HepG2 (cell line): ENCODE results near the gene MAT2A. TPM values are rescaled to one million over a fixed set of nuclear protein-coding genes. Genes with fewer than 3 reads are reported as not detected.

Source experiments
- ATAC-seq: fragments of 200-7000 bp; cut with Tn5 transposase; 3 replicates; pipeline ENCODE4 v1.9.1; 2020; ENCODE audit warnings: mild to moderate bottlenecking, moderate library complexity
- BruUV-seq: library from RNA; stranded (reverse); fragments of 400-500 nt; replicated peaks from 2 replicates; lab custom pipeline; 2021; lab: Mats Ljungman, UMichigan
- CTCF ChIA-PET: fragments of 300-600 bp; formaldehyde crosslinking; extraction: SDS; loops from one replicate; lab custom pipeline; 2021; ENCODE audit warnings: low total read pairs, inconsistent platforms, low intra/inter-chr PET ratio; lab: Yijun Ruan, JAX
- POLR2A ChIA-PET: fragments of 350-600 bp; sonication (Branson Sonifier 250); formaldehyde crosslinking; loops from one replicate; lab custom pipeline; 2020; ENCODE audit warnings: antibody characterized with exemption, inconsistent platforms; lab: Yijun Ruan, JAX
- DNase-seq: peaks from one replicate; pipeline ENCODE4 v3.0.0-alpha.2; 2015; ENCODE audit warnings: low spot score
- FAIRE-seq: peaks from 3 replicates; lab custom pipeline; 2011; peaks lifted over from hg19 to GRCh38; lab: Jason Lieb, UNC
- H2AFZ ChIP-seq: one replicate; pipeline ENCODE4 v1.6.1; 2011; ENCODE audit warnings: low read length, inconsistent platforms
- H3K27ac ChIP-seq: fragments of 300-600 bp; 3 replicates; pipeline ENCODE4 v1.8.0; 2011; ENCODE audit warnings: mixed run types, mild to moderate bottlenecking, mixed read lengths, low read length, inconsistent platforms; ENCODE audit not compliant: insufficient read depth; ENCODE audit errors: extremely low read length
- H3K27me3 ChIP-seq, 2 experiments: fragments of 200-600 bp in 1 of 2; 2 replicates in 1 of 2; 3 replicates in 1 of 2; pipeline versions ENCODE4 v1.6.0 to v1.8.0; 2011; ENCODE audit warnings: low read length in 2 of 2, mild to moderate bottlenecking in 2 of 2, moderate library complexity in 2 of 2, inconsistent platforms in 1 of 2; ENCODE audit not compliant: insufficient read depth in 2 of 2, control insufficient read depth in 1 of 2
- H3K36me3 ChIP-seq, 2 experiments: fragments of 200-600 bp in 1 of 2; replicated peaks in 1 of 2; 2 replicates in 1 of 2; 3 replicates in 1 of 2; pipeline versions ENCODE4 v1.5.1 to v1.8.0; 2011; ENCODE audit warnings: low read length in 2 of 2, inconsistent platforms in 1 of 2; ENCODE audit not compliant: insufficient read depth in 2 of 2, control insufficient read depth in 1 of 2
- H3K4me1 ChIP-seq: 2 replicates; pipeline ENCODE4 v1.5.1; 2012; ENCODE audit warnings: low read length, inconsistent platforms; ENCODE audit not compliant: insufficient read depth
- H3K4me2 ChIP-seq: 2 replicates; pipeline ENCODE4 v1.6.0; 2011; ENCODE audit warnings: low read depth, low read length, inconsistent platforms
- H3K4me3 ChIP-seq, 3 experiments: fragments of 200-600 bp in 1 of 3; sonication (generic), shearing (Covaris generic) in 1 of 3; replicated peaks in 1 of 3; 2 replicates each; pipeline ENCODE4 v1.5.1; 2011 to 2016; ENCODE audit warnings: low read length in 3 of 3, inconsistent platforms in 2 of 3, low read depth in 2 of 3, mild to moderate bottlenecking in 2 of 3, control low read depth in 1 of 3, mixed read lengths in 1 of 3; ENCODE audit not compliant: insufficient read depth in 1 of 3
- H3K79me2 ChIP-seq: one replicate; pipeline ENCODE4 v1.6.1; 2011; ENCODE audit warnings: low read length, inconsistent platforms; ENCODE audit not compliant: insufficient read depth
- H3K9ac ChIP-seq: 2 replicates; pipeline ENCODE4 v1.6.0; 2011; ENCODE audit warnings: mild to moderate bottlenecking, low read depth, low read length, inconsistent platforms; ENCODE audit not compliant: insufficient read depth
- H3K9me3 ChIP-seq: 2 replicates; pipeline ENCODE4 v1.5.1; 2012; ENCODE audit warnings: mild to moderate bottlenecking, low read length
- H4K20me1 ChIP-seq: 2 replicates; pipeline ENCODE4 v1.6.0; 2011; ENCODE audit warnings: inconsistent platforms, mild to moderate bottlenecking, low read length, moderate library complexity; ENCODE audit not compliant: insufficient read depth
- CREBL2 ChIP-seq: sonication (generic); formaldehyde crosslinking; IDR thresholded peaks from 2 replicates; pipeline ENCODE4 v1.8.1; 2023; ENCODE audit warnings: missing genetic modification reagents, mild to moderate bottlenecking, borderline replicate concordance
- GATAD2A ChIP-seq: IDR thresholded peaks from 2 replicates; pipeline ENCODE4 v1.6.1; 2016
- ISL2 ChIP-seq: sonication (generic); formaldehyde crosslinking; IDR thresholded peaks from 2 replicates; pipeline ENCODE4 v1.5.0; 2020; ENCODE audit warnings: missing genetic modification reagents
- JUND ChIP-seq: sonication (generic); formaldehyde crosslinking; IDR thresholded peaks from 2 replicates; pipeline ENCODE4 v1.8.0; 2022; ENCODE audit warnings: mild to moderate bottlenecking, missing genetic modification reagents
- KDM6A ChIP-seq: IDR thresholded peaks from 2 replicates; pipeline ENCODE4 v1.6.1; 2016; ENCODE audit warnings: low read depth
- MZF1 ChIP-seq: sonication (generic); formaldehyde crosslinking; IDR thresholded peaks from 2 replicates; pipeline ENCODE4 v1.8.1; 2023; ENCODE audit warnings: mild to moderate bottlenecking, missing genetic modification reagents, borderline replicate concordance
- NRL ChIP-seq: sonication (generic); formaldehyde crosslinking; IDR thresholded peaks from 2 replicates; pipeline ENCODE4 v1.5.0; 2020; ENCODE audit warnings: missing genetic modification reagents, mild to moderate bottlenecking, moderate library complexity, borderline replicate concordance
- PAXIP1 ChIP-seq: sonication (generic); formaldehyde crosslinking; conservative IDR thresholded peaks from 2 replicates; pipeline ENCODE4 v1.4.0; 2020; ENCODE audit warnings: mild to moderate bottlenecking, missing genetic modification reagents, moderate library complexity
- PHF21A ChIP-seq: sonication (generic); formaldehyde crosslinking; IDR thresholded peaks from 2 replicates; pipeline ENCODE4 v1.5.0; 2020; ENCODE audit warnings: mild to moderate bottlenecking, missing genetic modification reagents
- RARA ChIP-seq: IDR thresholded peaks from 2 replicates; pipeline ENCODE4 v1.6.1; 2016; ENCODE audit warnings: missing genetic modification reagents, missing compliant biosample characterization
- SALL1 ChIP-seq: sonication (generic); formaldehyde crosslinking; IDR thresholded peaks from 2 replicates; pipeline ENCODE4 v1.8.0; 2022; ENCODE audit warnings: mild to moderate bottlenecking, missing genetic modification reagents
- SP4 ChIP-seq: sonication (generic); formaldehyde crosslinking; IDR thresholded peaks from 2 replicates; pipeline ENCODE4 v1.8.1; 2023; ENCODE audit warnings: mild to moderate bottlenecking, missing genetic modification reagents
- SP5 ChIP-seq: IDR thresholded peaks from 2 replicates; pipeline ENCODE4 v1.6.1; 2016; ENCODE audit warnings: low read depth, borderline replicate concordance
- SSRP1 ChIP-seq: IDR thresholded peaks from 2 replicates; pipeline ENCODE4 v1.6.1; 2016; ENCODE audit warnings: control low read depth
- USF2 ChIP-seq, 2 experiments: sonication (generic) in 1 of 2; formaldehyde crosslinking in 1 of 2; IDR thresholded peaks; 2 replicates each; pipeline versions ENCODE4 v1.5.1 to v1.6.1; 2011 to 2020; ENCODE audit warnings: borderline replicate concordance in 1 of 2, low read depth in 1 of 2, low read length in 1 of 2, mild to moderate bottlenecking in 1 of 2, missing genetic modification reagents in 1 of 2, moderate library complexity in 1 of 2
- ZBTB7A ChIP-seq: sonication (generic); formaldehyde crosslinking; IDR thresholded peaks from 2 replicates; pipeline ENCODE4 v1.8.0; 2022; ENCODE audit warnings: mild to moderate bottlenecking, missing genetic modification reagents
- ZFX ChIP-seq: sonication (generic); formaldehyde crosslinking; IDR thresholded peaks from 2 replicates; pipeline ENCODE4 v1.4.0; 2020; ENCODE audit warnings: mild to moderate bottlenecking, low read depth, missing genetic modification reagents, moderate library complexity
- ZMYM2 ChIP-seq: sonication (generic); formaldehyde crosslinking; IDR thresholded peaks from 2 replicates; pipeline ENCODE4 v1.8.0; 2022; ENCODE audit warnings: mild to moderate bottlenecking, missing genetic modification reagents
- ZNF329 ChIP-seq: sonication (generic); formaldehyde crosslinking; IDR thresholded peaks from 2 replicates; pipeline ENCODE4 v1.9.0; 2021; ENCODE audit warnings: low read depth, mild to moderate bottlenecking, missing genetic modification reagents
- ZNF563 ChIP-seq: sonication (generic); formaldehyde crosslinking; IDR thresholded peaks from 2 replicates; pipeline ENCODE4 v1.8.0; 2022; ENCODE audit warnings: mild to moderate bottlenecking, moderate library complexity, missing genetic modification reagents
- WGBS: methylation state at CpG from one replicate; pipeline ENCODE4 v1.1.6; 2017; ENCODE audit warnings: low lambda C conversion rate; 5-methylcytosine and 5-hydroxymethylcytosine counted together
- in situ Hi-C: cut with HindIII; loops from 2 replicates; pipeline ENCODE4 v1.10.0; 2017; ENCODE audit warnings: low pct_unique_long_range_greater_than_20kb; ENCODE audit not compliant: extremely low pct_ligation_motif_present
- intact Hi-C: fragments of 100-400 bp; cut with micrococcal nuclease; formaldehyde crosslinking; loops from one replicate; pipeline ENCODE4 v1.10.0; 2022; ENCODE audit not compliant: unreplicated experiment
- polyA plus RNA-seq, 8 experiments: library from polyadenylated mRNA; depleted of rRNA in 3 of 8; stranded (reverse) in 7 of 8; unstranded in 1 of 8; fragments of >200 nt; fragmentation: Illumina TruSeq in 4 of 8; extraction: Trizol in 4 of 8; gene quantifications; 2 replicates each; pipeline versions ENCODE4 v1.2.1 to v1.2.3, GENCODE V29; 2011 to 2016; ENCODE audit warnings: low read depth in 4 of 8, missing spikeins in 1 of 8, mixed read lengths in 1 of 8; ENCODE audit not compliant: insufficient read depth in 1 of 8
- total RNA-seq, 5 experiments: library from RNA; depleted of rRNA; stranded (reverse); fragments of >200 nt; fragmentation: Illumina TruSeq; extraction: Trizol; gene quantifications; 2 replicates each; pipeline ENCODE4 v1.2.3, GENCODE V29; 2016; ENCODE audit warnings: low read depth in 1 of 5

MAT2A gene
- total and polyA plus RNA-seq, 2 of the 13 experiments (the other 11 are each of a cell fraction or from before 2014, with no cell fraction given) = 155 to 331 TPM

- peak overlapping the region; percentile 52 for H3K27ac ChIP-seq
- FAIRE-seq (peak; percentile 81), ATAC-seq (peak; percentile 12), DNase-seq (peak; percentile 91)
- H3K9ac ChIP-seq = no peak overlapping the region; the same call in 1 of the 2 replicates
- in situ Hi-C loops (no loop called here), intact Hi-C loops (loop anchor here (2.0 kb wide), 1 partner anchor 27 kb away; the partner anchor contains the start of gene VAMP5)
- ChIA-PET CTCF (no interaction called here), POLR2A (interaction anchor here (1.0 to 20.8 kb wide), 14 partner anchors 9 to 233 kb away, joined by 3 to 645 read pairs (median 20); partner anchors contain the start of genes C2orf68, ELMOD3, MAT2A and RETSAT)
- H3K36me3 ChIP-seq = peaks cover 21 to 54% of the 10 kb centered on the region in 2 experiments
- no peaks in the 10 kb centered on the region for H3K9me3 ChIP-seq
- 79% methylated on average over 1 of the region's 1 CpG for WGBS
- no TSS peak for BruUV-seq
- peaks cover 6% of the 10 kb centered on the region; the same call in 1 of the 2 replicates for H4K20me1 ChIP-seq
- H3K4me3 ChIP-seq = no peak overlapping the region
- peak overlapping the region; percentile 7 for H2AFZ ChIP-seq
- H3K27me3 ChIP-seq = peaks cover 0 to 4% of the 10 kb centered on the region in 2 experiments; a peak in 1 of 5 replicates
- H3K4me2 ChIP-seq = peak overlapping the region; percentile 96
- peaks cover 41% of the 10 kb centered on the region for H3K79me2 ChIP-seq
- H3K4me1 ChIP-seq = peaks cover 43% of the 10 kb centered on the region
- peak; percentile 77 for TF ChIP-seq PAXIP1 (CRISPR knock-in tag)
- no peak for TF ChIP-seq NRL
- peak; percentile 82 for TF ChIP-seq SP5 (CRISPR knock-in tag)
- peak; percentile 48; the same call in 1 of the 2 replicates for TF ChIP-seq ZMYM2
- peak; percentile 28; the same call in 1 of the 2 replicates for TF ChIP-seq ZBTB7A (CRISPR knock-in tag)
- no peak for TF ChIP-seq MZF1 (CRISPR knock-in tag)
- peak; percentile 68 for TF ChIP-seq RARA (CRISPR knock-in tag)
- TF ChIP-seq SSRP1 (CRISPR knock-in tag) = 0 out of 2 replicates have a peak, but pooled peaks have one; percentile 44
- peak; percentile 35; the same call in 1 of the 2 replicates for TF ChIP-seq PHF21A (CRISPR knock-in tag)
- TF ChIP-seq ZFX (CRISPR knock-in tag) = peak; percentile 24; the same call in 1 of the 2 replicates
- TF ChIP-seq JUND = peak; percentile 41; the same call in 1 of the 2 replicates
- TF ChIP-seq KDM6A (CRISPR knock-in tag) = 0 out of 2 replicates have a peak, but pooled peaks have one; percentile 33
- TF ChIP-seq CREBL2 (CRISPR knock-in tag) = no peak
- TF ChIP-seq ISL2 (CRISPR knock-in tag) = peak; percentile 75
- TF ChIP-seq GATAD2A (CRISPR knock-in tag) = peak; percentile 77
- TF ChIP-seq USF2 (IDR thresholded peaks at IDR 0.05; ENCODE audit: low read depth, low read length) = no peak
- TF ChIP-seq USF2 (CRISPR knock-in tag; IDR thresholded peaks at IDR 0.05; ENCODE audit: borderline replicate concordance) = no peak
- no peak for TF ChIP-seq ZNF563 (CRISPR knock-in tag)
- TF ChIP-seq ZNF329 = no peak
- TF ChIP-seq SALL1 (CRISPR knock-in tag) = peak; percentile 67
- TF ChIP-seq SP4 (CRISPR knock-in tag) = no peak
Measured at GRCh38 chr2:85558160-85558559, 19.2 kb downstream of the MAT2A start.
